KOPT-K1 (cell line): ENCODE results near the gene NAV2.

Experiments
- H3K27ac ChIP-seq: fragments of 200-600 bp; sonication (generic); 2 replicates; pipeline ENCODE4 v1.5.1; 2016; ENCODE audit warnings: antibody characterized with exemption, mild to moderate bottlenecking, low read depth, low read length; ENCODE audit not compliant: poor library complexity, severe bottlenecking
- H3K36me3 ChIP-seq: fragments of 200-600 bp; sonication (generic); 2 replicates; pipeline ENCODE4 v1.5.1; 2017; ENCODE audit warnings: antibody characterized with exemption, mild to moderate bottlenecking, low read length, moderate library complexity; ENCODE audit not compliant: insufficient read depth
- H3K9me3 ChIP-seq: fragments of 200-600 bp; sonication (generic); 2 replicates; pipeline ENCODE4 v1.5.1; 2017; ENCODE audit warnings: antibody characterized with exemption, low read length, mild to moderate bottlenecking; ENCODE audit not compliant: insufficient read depth, poor library complexity, severe bottlenecking

Gene NAV2

GRCh38 chr11:20161923-20162744 is 449.5 kb downstream of the NAV2 start:
- Histone ChIP-seq H3K36me3 (no peaks in the 10 kb centered on the region), H3K9me3 (no peaks in the 10 kb centered on the region), H3K27ac (no peak overlapping the region)

- H3K9me3 ChIP-seq, result no peaks in the 10 kb centered on the region
- no peaks in the 10 kb centered on the region for H3K36me3 ChIP-seq
- no peak overlapping the region for H3K27ac ChIP-seq
Measured at GRCh38 chr11:20162824-20163782, 450.5 kb downstream of the NAV2 start.

- no peaks in the 10 kb centered on the region for H3K9me3 ChIP-seq
- H3K27ac ChIP-seq, result no peak overlapping the region
- no peaks in the 10 kb centered on the region for H3K36me3 ChIP-seq
Measured at GRCh38 chr11:20163783-20164481, 451.3 kb downstream of the NAV2 start.
